HepG2 (cell line): ENCODE data around the gene PRDX2. TPM values are rescaled to one million over a fixed set of nuclear protein-coding genes. Genes with fewer than 3 reads are reported as not detected.

Experiments used
- ADNP ChIP-seq: sonication (generic); formaldehyde crosslinking; IDR thresholded peaks from 2 replicates; pipeline ENCODE4 v1.4.0; 2020; ENCODE audit warnings: missing genetic modification reagents
- AKAP8 ChIP-seq: sonication (generic); formaldehyde crosslinking; IDR thresholded peaks from 2 replicates; pipeline ENCODE4 v1.5.1; 2020; ENCODE audit warnings: mild to moderate bottlenecking, missing genetic modification reagents
- FOXP4 ChIP-seq: sonication (generic); formaldehyde crosslinking; IDR thresholded peaks from 2 replicates; pipeline ENCODE4 v1.4.0; 2020; ENCODE audit warnings: missing genetic modification reagents
- IRX3 ChIP-seq: sonication (generic); formaldehyde crosslinking; IDR thresholded peaks from 2 replicates; pipeline ENCODE4 v1.8.1; 2023; ENCODE audit warnings: mild to moderate bottlenecking, low read depth, missing genetic modification reagents, borderline replicate concordance
- MATR3 ChIP-seq: sonication (generic); formaldehyde crosslinking; IDR thresholded peaks from 2 replicates; pipeline ENCODE4 v1.4.0; 2020; ENCODE audit warnings: missing genetic modification reagents
- MAZ ChIP-seq, 2 experiments: sonication (generic) in 1 of 2; formaldehyde crosslinking in 1 of 2; IDR thresholded peaks; 2 replicates each; pipeline versions ENCODE4 v1.5.0 to v1.6.1; 2012 to 2020; ENCODE audit warnings: low read depth in 2 of 2, mild to moderate bottlenecking in 2 of 2, borderline replicate concordance in 1 of 2, improper control_type of control experiment in 1 of 2, low read length in 1 of 2, missing genetic modification reagents in 1 of 2, moderate library complexity in 1 of 2
- NCOA5 ChIP-seq: sonication (generic); formaldehyde crosslinking; IDR thresholded peaks from 2 replicates; pipeline ENCODE4 v1.4.0; 2020; ENCODE audit warnings: missing genetic modification reagents
- NFKBIZ ChIP-seq: IDR thresholded peaks from 2 replicates; pipeline ENCODE4 v1.6.1; 2018; ENCODE audit warnings: missing genetic modification reagents, missing compliant biosample characterization
- RNF2 ChIP-seq: fragments of 450-650 bp; conservative IDR thresholded peaks from 2 replicates; pipeline ENCODE4 v1.6.1; 2016; ENCODE audit warnings: low read depth
- SOX6 ChIP-seq, 2 experiments: fragments of 450-650 bp in 1 of 2; sonication (generic) in 1 of 2; formaldehyde crosslinking in 1 of 2; IDR thresholded peaks; 2 replicates each; pipeline versions ENCODE4 v1.4.0 to v1.6.1; 2017 to 2020; ENCODE audit warnings: antibody characterized with exemption in 1 of 2, mild to moderate bottlenecking in 1 of 2, missing genetic modification reagents in 1 of 2
- XRCC5 ChIP-seq: fragments of 200-400 bp; formaldehyde crosslinking; optimal IDR thresholded peaks from 2 replicates; pipeline ENCODE3; 2017; ENCODE audit warnings: mild to moderate bottlenecking, low read length
- ZBTB1 ChIP-seq: sonication (generic); formaldehyde crosslinking; IDR thresholded peaks from 2 replicates; pipeline ENCODE4 v1.4.0; 2020; ENCODE audit warnings: missing genetic modification reagents, borderline replicate concordance
- ZEB1 ChIP-seq: IDR thresholded peaks from 2 replicates; pipeline ENCODE4 v1.6.1; 2012; ENCODE audit warnings: mild to moderate bottlenecking, low read depth, inconsistent platforms; ENCODE audit not compliant: insufficient replicate concordance
- ZFP82 ChIP-seq: sonication (generic); formaldehyde crosslinking; IDR thresholded peaks from 2 replicates; pipeline ENCODE4 v1.5.1; 2020; ENCODE audit warnings: mild to moderate bottlenecking, missing genetic modification reagents, borderline replicate concordance
- ZMYM3 ChIP-seq: sonication (generic); formaldehyde crosslinking; IDR thresholded peaks from 2 replicates; pipeline ENCODE4 v1.5.1; 2020; ENCODE audit warnings: mild to moderate bottlenecking, missing genetic modification reagents
- ZNF251 ChIP-seq: sonication (generic); formaldehyde crosslinking; IDR thresholded peaks from 2 replicates; pipeline ENCODE4 v1.9.0; 2021; ENCODE audit warnings: mild to moderate bottlenecking, missing genetic modification reagents
- ZNF33A ChIP-seq: sonication (generic); formaldehyde crosslinking; IDR thresholded peaks from 2 replicates; pipeline ENCODE4 v1.5.1; 2020; ENCODE audit warnings: missing genetic modification reagents, mild to moderate bottlenecking, moderate library complexity, borderline replicate concordance
- ZNF350 ChIP-seq: sonication (generic); formaldehyde crosslinking; IDR thresholded peaks from 2 replicates; pipeline ENCODE4 v1.4.0; 2020; ENCODE audit warnings: mild to moderate bottlenecking, low read depth, missing genetic modification reagents, borderline replicate concordance
- ZNF451 ChIP-seq: sonication (generic); formaldehyde crosslinking; IDR thresholded peaks from 2 replicates; pipeline ENCODE4 v1.5.0; 2020; ENCODE audit warnings: mild to moderate bottlenecking, missing genetic modification reagents
- ZNF550 ChIP-seq: sonication (generic); formaldehyde crosslinking; IDR thresholded peaks from 2 replicates; pipeline ENCODE4 v1.4.0; 2020; ENCODE audit warnings: mild to moderate bottlenecking, missing genetic modification reagents, borderline replicate concordance
- ZNF580 ChIP-seq: IDR thresholded peaks from 2 replicates; pipeline ENCODE4 v1.6.1; 2016; ENCODE audit warnings: low read depth, borderline replicate concordance
- ZNF724P ChIP-seq: sonication (generic); formaldehyde crosslinking; IDR thresholded peaks from 2 replicates; pipeline ENCODE4 v1.8.0; 2022; ENCODE audit warnings: missing genetic modification reagents, borderline replicate concordance
- polyA plus RNA-seq, 8 experiments: library from polyadenylated mRNA; depleted of rRNA in 3 of 8; stranded (reverse) in 7 of 8; unstranded in 1 of 8; fragments of >200 nt; fragmentation: Illumina TruSeq in 4 of 8; extraction: Trizol in 4 of 8; gene quantifications; 2 replicates each; pipeline versions ENCODE4 v1.2.1 to v1.2.3, GENCODE V29; 2011 to 2016; ENCODE audit warnings: low read depth in 4 of 8, missing spikeins in 1 of 8, mixed read lengths in 1 of 8; ENCODE audit not compliant: insufficient read depth in 1 of 8
- total RNA-seq, 5 experiments: library from RNA; depleted of rRNA; stranded (reverse); fragments of >200 nt; fragmentation: Illumina TruSeq; extraction: Trizol; gene quantifications; 2 replicates each; pipeline ENCODE4 v1.2.3, GENCODE V29; 2016; ENCODE audit warnings: low read depth in 1 of 5

Gene PRDX2
- total and polyA plus RNA-seq, 2 of the 13 experiments (the other 11 are each of a cell fraction or from before 2014, with no cell fraction given): 218 to 381 TPM

- TF ChIP-seq ZNF724P (no peak), ZNF33A (CRISPR knock-in tag) (no peak), ZFP82 (CRISPR knock-in tag) (no peak), ZEB1 (no peak), ZBTB1 (CRISPR knock-in tag) (no peak), NFKBIZ (CRISPR knock-in tag) (peak; percentile 78; the same call in 1 of the 2 replicates), MATR3 (CRISPR knock-in tag) (no peak), FOXP4 (0 out of 2 replicates have a peak, but pooled peaks have one; percentile 8), XRCC5 (peak; percentile 81), MAZ (IDR thresholded peaks at IDR 0.05; ENCODE audit: borderline replicate concordance, low read depth, low read length) (no peak), MAZ (CRISPR knock-in tag; IDR thresholded peaks at IDR 0.05; ENCODE audit: low read depth) (0 out of 2 replicates have a peak, but pooled peaks have one; percentile 25), ZNF550 (no peak), ZMYM3 (CRISPR knock-in tag) (no peak), SOX6 (IDR thresholded peaks at IDR 0.05) (no peak), SOX6 (CRISPR knock-in tag; IDR thresholded peaks at IDR 0.05) (peak; percentile 27; the same call in 1 of the 2 replicates), IRX3 (CRISPR knock-in tag) (no peak), ZNF251 (CRISPR knock-in tag) (no peak), RNF2 (no peak; the same call in 1 of the 2 replicates), ZNF580 (CRISPR knock-in tag) (0 out of 2 replicates have a peak, but pooled peaks have one; percentile 64), AKAP8 (CRISPR knock-in tag) (peak; percentile 68), NCOA5 (CRISPR knock-in tag) (no peak), ZNF350 (CRISPR knock-in tag) (peak; percentile 58; the same call in 1 of the 2 replicates), ADNP (CRISPR knock-in tag) (0 out of 2 replicates have a peak, but pooled peaks have one; percentile 28), ZNF451 (0 out of 2 replicates have a peak, but pooled peaks have one; percentile 23)
These were observed 43.9 kb downstream of the PRDX2 start (continued) for GRCh38 chr19:12757544-12758274.
